Activated T-helper 1 cell treated with Interleukin-2 at 50 U/mL for 16 hours (primary cell): ENCODE results near the gene LRRC45.
A peak's percentile ranks its signal among the peaks of the same experiment; 100 is the strongest.
"Not testable (repeated sequence)": the region's sequence is repeated elsewhere in the genome, so short reads cannot be mapped to it uniquely, and the experiment has no call there.

Experiments
- DNase-seq: peaks from one replicate; pipeline ENCODE4 v3.0.0-alpha.2; 2020; ENCODE audit warnings: low read depth

LRRC45 gene

GRCh38 chr17:82035488-82035887 lies 12.4 kb downstream of the LRRC45 start:
- no peak for DNase-seq

DNA sequence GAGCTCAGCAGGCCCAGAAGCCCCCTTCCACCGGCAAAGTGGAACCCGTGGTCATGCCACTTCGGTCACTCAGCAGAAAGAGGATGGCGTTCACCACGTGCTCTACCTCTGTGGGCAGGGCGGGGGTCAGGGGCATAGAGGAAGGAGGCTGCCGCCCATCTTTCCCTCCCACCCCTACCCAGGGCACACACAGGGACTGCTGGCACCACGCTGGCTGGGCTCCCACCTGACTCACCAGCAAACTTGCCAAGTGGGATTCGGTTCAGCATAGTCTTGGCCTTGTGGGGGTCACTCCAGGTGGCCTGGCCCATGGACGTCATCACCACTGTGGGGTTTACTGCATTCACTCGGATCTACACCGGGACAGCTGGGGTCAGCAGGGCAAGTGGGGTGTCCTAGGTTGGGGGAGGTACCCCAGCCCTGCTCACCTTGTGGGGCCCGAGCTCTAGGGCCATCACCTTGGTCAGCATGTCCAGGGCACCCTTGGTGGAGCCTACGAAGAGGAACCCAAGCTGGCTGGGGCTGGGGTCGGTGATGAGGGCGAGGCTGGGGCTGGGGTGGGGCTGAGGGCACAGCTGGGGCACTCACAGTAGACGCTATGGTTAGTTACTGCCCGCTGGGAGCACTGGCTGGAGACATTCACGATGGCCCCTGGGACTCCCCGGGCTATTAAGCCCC lies 13.0 kb downstream of the LRRC45 start:
- DNase-seq = no peak

GRCh38 chr17:82036634-82037091 lies 13.6 kb downstream of the LRRC45 start:
- DNase-seq = no peak

- DNase-seq = peak; percentile 91
These were observed 14.2 kb downstream of the LRRC45 start, which contains the start of gene DCXR for GRCh38 chr17:82037092-82037888. DCXR (minus strand) TSS chr17:82037697; CDS start chr17:82037682, 15 bp downstream.

GRCh38 chr17:82037889-82038195 lies 14.7 kb downstream of the LRRC45 start:
- no peak for DNase-seq

DNA sequence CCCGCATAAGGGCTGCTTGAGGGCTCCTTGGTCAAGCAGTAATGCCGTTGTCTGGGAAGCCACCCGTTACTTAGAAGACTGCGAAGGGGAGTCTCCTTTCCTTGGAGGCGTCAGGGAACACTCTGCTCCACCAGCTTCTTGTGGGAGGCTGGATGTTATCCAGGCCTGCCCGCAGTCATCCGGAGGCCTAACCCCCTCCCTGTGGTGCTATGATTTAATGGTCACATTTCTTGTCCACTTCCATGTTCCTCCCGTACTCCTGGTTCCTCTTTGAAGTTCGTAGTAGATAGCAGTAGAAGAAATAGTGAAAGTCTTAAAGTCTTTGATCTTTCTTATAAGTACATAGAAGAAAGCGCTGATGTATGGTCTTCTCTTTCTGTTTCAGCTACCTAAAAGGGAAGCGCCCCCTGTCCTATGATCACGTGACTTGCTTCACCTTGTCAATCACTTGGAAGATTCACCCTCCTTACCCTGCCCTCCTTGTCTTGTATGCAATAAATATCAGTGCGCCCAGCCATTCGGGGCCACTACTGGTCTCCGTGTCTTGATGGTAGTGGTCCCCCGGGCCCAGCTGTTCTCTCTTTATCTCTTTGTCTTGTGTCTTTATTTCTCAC lies 15.8 kb downstream of the LRRC45 start:
- not testable (repeated sequence) for DNase-seq

GRCh38 chr17:82039695-82040299 lies 16.7 kb downstream of the LRRC45 start:
- DNase-seq = no peak

GRCh38 chr17:82041144-82041814 lies 18.2 kb downstream of the LRRC45 start:
- no peak for DNase-seq

DNA sequence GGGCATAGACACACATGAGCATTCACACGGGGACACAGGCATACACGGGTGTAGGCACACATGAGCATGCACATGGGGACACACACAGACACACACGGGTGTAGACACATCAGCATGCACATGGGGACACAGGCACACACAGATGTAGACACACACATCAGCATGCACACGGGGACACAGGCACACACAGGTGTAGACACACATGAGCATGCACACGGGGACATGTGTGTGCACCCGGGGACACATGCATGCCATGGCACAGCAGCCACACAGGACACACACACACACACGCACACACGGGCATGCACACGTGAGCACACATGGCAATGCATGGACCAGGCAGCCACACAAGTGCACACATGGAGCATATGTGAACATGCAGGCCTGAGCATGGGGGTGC lies 19.5 kb downstream of the LRRC45 start:
- no peak for DNase-seq

- no peak for DNase-seq
These were observed 20.4 kb downstream of the LRRC45 start for GRCh38 chr17:82043507-82043906.

DNA sequence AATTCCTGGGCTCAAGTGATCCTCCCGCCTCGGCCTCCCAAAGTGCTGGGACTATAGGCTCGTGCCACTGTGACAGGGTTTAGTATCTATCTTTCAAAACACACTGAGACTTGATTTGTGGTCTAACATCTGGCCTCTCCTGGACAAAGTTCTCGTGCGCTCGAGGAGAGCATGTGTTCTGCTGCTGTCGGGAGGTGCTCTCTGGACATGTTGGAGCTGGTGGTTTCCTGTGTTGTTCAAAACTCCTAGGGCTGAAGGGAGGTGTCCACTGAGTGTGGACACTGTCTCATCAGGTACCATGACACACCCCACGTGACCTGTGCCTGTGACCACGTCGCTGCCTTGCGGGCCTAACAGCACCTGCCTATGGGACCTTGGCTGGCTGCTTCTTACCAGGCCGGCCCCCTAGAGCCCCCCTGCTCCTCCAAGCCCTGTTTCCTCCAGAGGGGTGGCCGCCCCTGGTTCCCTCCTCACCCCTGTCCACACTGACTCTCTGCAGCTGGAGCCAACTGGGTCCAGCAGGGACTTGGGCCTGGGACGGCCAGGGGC lies 22.9 kb downstream of the LRRC45 start:
- DNase-seq = no peak

- no peak for DNase-seq
These were observed 23.8 kb downstream of the LRRC45 start for GRCh38 chr17:82046903-82047302.

DNA sequence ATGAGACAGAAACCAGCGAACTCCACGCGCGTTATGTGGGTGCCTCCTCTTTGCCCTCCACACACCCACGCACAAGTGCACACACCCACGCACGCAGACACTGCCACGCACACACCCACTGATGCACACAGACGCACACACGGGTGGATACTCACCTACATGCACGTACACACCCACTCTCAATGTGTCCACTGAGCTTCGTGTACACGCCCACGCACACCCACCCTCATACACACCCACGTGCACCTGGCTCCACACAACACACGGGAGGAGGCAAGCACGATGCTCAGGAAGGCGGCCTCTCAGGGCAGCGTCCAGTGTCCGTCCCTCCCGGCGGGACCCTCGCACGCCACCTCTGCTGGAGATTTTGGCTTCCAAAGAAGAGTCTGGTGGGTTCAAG lies 24.3 kb downstream of the LRRC45 start:
- DNase-seq = no peak

- DNase-seq = no peak
These were observed 24.9 kb downstream of the LRRC45 start for GRCh38 chr17:82047914-82048570.

GRCh38 chr17:82048571-82048971 lies 25.5 kb downstream of the LRRC45 start:
- DNase-seq = no peak

DNA sequence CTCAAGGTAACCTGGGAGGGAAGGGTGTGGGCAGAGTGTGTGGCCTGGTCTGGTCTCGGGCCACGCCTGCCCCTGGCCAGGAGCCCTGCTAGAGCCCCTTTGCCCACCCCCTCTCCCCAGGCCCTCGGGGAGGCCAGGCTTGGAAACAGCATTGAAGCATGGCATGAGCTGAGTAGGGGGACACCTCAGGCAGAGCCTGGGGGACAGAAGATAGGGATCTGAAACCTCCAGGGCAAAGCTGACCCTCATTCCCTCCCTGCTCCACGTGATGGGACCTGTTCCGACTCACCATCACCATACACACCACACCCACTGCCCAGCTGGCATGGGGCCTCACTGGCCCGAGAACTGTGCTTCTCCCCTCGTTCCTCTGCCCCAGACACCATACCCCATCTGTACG lies 26.0 kb downstream of the LRRC45 start:
- no peak for DNase-seq

DNA sequence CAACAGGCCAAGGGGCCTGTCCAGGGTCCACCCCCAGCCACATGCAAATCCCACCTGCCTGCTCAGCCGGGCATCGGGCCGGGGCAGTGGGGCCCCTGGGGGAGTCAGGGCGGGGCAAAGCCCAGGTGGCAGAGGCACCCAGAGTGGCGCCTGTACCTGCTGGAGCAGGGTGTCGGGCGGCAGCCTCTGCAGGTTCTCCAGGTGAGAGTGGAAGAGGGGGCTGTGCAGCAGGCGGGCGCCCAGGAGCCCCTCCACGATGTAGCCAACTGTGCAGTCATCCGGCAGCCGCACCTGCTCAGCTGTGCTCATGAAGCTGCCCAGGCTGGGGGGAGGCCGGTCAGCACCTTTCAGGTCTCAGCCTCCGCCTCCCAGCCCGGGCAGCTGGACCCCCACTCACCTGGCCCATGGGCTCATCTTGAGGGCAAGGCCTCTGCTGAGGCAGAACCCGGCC lies 26.4 kb downstream of the LRRC45 start:
- DNase-seq = no peak

DNA sequence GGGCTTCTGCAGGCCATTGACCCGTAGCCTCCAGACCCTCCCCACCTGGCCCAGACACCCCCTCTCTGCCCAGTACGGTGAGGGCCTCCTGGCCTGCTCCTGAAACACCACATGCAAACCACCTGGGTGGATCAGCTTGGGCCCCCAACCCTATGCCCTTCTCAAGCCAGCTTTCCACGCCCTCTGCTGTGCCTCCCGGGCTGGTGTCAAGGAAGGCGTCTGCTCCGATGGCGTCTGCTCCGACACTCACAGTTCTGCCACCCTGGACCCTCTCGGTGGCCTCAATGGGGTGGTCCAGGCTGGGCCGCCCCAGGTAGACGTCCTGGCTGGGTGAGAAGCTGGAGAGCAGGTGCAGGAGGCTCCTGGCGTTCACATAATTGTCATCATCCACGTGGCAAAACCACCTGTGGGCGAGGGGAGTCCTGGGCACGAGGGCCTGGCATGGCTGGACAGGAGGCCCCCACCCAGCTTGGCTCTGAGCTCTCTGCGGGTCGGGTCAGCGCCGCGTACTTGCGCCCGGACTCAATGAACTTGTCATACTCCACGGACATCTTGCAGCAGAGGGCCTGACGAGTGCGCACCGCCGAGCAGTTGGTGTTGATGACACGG lies 27.2 kb downstream of the LRRC45 start:
- DNase-seq = no peak

GRCh38 chr17:82050761-82051641 lies 27.9 kb downstream of the LRRC45 start:
- no peak for DNase-seq
